HEK293T (cell line): ENCODE data around the gene SRGAP3.

Experiments
- FOXA1 ChIP-seq: fragments of 450-650 bp; IDR thresholded peaks from 2 replicates; pipeline ENCODE4 v1.6.1; 2016; ENCODE audit warnings: mild to moderate bottlenecking
- LEF1 ChIP-seq: fragments of 450-650 bp; IDR thresholded peaks from 2 replicates; pipeline ENCODE4 v1.6.1; 2017; ENCODE audit warnings: mild to moderate bottlenecking, borderline replicate concordance

- TF ChIP-seq LEF1 (no peak), FOXA1 (no peak)
Measured at GRCh38 chr3:8987226-8987625, 262.2 kb downstream of the SRGAP3 start.
